Activated CD4-positive, alpha-beta T cell treated with anti-CD3 and anti-CD28 coated beads, Interleukin-10, Interleukin-2, amounts not matched to agents 100 ng/mL and 50 ng/mL, durations not matched to agents 16 hours and 8 hours (primary cell): Measurements from ENCODE around the gene CHRM4.

Source experiments
- DNase-seq: peaks from one replicate; pipeline ENCODE4 v3.0.0-alpha.2; 2020

The CHRM4 gene

DNA sequence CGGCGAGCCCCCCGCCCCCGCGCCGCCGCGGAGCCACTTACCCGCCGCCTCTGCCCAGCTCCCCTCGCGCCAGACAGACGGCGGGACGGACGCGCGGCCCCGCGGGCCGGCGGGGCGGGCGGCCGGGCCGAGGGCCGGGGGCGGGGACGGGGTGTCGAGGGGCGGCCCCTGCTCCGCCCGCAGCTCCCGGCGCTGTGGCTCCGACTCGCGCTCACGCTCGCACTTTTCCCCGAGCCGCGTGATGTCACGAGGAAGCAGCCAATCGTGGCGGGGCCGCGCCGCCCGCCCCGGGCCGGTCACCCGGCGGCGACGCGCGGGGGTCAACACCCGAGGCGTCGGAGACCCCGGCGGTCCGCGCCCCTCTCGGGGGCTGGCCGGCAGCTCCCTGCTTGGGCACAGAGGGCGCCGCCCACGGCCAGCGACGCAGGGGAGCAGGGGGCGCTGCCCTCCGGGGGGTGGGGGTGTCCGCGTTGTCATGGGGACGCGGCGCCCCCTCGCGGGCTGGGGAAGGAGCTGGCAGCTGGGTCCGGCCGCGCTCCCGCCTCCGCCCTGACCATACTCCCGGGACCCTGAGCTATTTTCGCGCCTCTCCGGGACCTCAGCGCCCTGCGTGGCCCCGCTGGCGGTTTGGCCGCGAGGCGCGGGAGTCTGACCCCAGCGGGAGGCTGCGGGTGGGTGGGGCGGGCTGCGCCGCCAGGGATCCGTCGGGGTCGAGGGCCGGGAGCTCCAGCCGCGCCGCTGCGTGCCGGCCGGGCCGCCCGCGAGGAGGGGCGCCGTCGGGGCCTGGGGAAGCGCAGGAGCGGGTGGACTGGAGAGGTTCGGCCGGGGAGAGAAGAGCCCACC, at the start of gene CHRM4:
CHRM4 (minus strand) TSS at position 199 of the 843 bp plus-strand sequence. CDS start 5,219 bp downstream, outside the sequence.
- DNase-seq: peak; percentile 37

DNA sequence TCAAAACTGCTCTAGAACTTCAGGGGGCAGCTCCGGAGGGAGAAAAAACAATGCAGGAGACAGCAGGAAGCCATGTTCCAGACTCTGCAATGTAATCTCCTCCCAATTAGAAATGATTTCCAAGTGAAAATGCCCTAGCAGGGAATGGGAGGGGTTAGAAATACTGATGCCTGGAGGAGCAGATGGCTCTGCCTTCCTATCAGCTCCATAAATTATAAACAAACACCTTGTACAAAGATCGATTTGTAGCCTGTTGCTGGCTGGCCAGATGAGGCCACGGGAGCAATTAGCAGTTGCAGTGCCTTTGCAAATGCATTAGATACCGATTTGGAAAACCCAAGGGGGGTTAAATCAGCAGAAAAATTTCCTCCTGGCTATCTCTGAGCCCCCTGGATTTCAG, 46.6 kb upstream of the CHRM4 start:
- no peak for DNase-seq

DNA sequence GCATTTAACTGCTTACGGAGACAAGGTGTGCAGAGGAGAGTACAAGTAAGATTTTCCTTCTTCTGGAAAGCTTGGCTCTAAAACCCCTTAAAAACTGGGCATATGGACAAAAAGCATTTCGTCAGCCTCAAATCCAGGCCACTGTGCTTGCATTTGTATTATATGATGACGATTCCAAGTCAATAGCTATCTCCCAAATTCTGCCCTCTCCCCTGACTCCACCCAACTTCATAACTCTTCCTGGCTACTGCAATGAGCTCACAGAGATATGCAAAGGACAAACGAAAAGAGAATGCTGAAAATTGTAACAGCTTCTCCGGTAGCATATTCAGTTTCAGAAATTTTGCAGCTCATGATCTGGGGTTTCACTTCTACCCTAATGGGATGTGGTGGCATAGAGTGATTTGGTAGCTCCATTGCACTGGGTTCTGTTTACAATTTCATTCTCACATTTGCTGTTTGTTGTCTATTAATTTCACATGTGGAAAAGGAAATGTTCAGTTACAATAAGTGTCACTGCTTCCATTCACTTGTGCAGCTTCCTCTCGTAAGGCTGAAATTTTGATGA, 45.6 kb upstream of the CHRM4 start:
- DNase-seq: no peak

DNA sequence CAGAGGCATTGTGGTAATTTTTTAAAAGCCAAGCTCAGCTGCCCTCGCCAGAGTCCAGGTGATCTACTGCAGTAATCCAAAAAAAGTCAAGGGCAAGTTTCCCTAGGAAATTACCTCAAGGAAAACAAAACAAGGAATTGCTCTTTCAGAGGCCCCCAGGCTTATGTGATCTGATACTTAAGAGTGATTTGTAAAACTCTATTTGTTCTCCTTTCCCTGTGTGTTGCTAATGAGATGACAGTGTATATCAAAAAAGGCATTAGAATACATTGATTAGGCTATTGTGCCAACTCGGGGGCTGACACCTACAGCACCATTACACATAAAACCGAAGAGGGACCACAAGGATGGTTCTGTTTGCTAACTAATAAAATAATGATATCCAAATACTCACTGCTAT, 44.5 kb upstream of the CHRM4 start:
- no peak for DNase-seq

DNA sequence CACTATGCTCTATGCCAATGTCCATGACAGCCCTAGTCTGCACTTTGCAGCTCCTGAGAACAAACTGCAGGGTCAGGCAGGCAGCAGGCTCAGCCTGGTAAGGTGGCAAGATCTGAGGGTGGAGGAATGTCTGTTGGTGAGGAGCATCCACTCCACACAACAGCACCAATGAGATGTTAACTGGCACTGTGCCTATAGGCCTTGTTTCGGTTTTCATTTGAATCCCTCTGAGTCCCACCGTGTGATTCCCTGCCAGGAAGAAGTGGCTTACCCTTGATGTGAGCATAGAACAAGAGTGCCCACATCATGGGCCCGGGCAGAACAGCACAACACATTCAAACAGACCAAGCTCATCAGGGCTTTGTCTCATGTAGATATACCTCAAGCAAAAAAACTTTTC, 44.1 kb upstream of the CHRM4 start:
- no peak for DNase-seq

DNA sequence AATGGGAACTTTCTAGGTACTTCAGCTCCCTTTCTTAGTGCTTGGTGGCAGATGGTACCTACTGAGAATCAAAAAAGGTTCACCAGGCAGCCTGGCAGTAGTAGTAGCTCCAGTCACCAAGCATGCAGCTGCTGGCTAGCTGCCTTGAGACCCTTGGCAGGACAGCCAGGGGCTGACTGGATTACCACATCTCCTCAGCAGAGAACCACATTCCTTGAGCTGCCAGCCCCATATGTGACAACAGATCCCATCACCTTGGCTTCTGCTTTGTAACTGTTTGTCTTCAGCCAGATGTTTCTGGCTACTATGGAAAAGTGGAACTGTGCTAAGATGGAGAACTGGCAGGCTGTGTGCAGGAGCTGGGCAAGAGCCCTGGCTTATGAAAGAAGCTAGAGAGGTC, 39.6 kb upstream of the CHRM4 start:
- no peak for DNase-seq

DNA sequence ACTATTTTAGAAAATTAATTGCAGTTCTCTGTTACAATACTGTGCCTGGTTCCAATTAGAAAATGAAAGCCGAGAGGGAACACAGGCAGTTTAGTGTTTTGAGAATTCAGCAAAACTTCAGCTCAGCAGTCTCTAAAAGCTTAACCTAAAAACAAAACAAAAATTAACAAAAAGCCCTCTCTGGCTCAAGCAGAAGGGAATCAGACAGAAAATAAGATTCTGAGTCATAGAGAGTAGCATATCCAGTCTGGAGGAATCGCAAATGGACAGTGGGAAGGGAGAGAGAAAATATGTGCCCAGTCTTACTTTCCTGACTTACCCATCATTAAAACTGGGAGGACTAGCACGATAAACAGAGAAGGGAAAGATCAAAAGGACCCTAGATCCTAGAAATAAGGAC, 38.1 kb upstream of the CHRM4 start:
- no peak for DNase-seq

GRCh38 chr11:46427364-46427763, 35.8 kb upstream of the CHRM4 start:
- no peak for DNase-seq

- no peak for DNase-seq
These were observed 34.8 kb upstream of the CHRM4 start for GRCh38 chr11:46426233-46426991.

DNA sequence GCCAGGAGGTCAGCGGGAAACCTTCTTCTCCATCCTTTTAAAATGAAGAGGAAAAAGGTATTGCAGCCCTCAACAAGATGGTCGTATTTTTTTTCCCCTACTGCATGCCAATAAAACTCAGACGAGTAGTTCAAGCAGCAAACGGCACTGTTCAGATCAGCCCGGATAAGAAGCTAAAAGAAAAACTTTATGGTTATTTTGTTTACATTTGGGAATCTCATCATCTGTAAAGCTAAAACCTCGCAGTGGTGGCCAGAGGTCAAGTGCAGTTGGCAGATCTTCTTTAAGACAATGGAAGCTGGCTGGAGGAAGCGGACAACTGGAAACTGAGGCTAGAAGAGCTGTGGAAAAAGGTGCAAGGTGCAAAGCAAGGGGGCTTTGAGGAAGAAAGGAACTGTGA, 31.0 kb upstream of the CHRM4 start:
- DNase-seq: no peak

GRCh38 chr11:46421257-46421880, 29.8 kb upstream of the CHRM4 start:
- DNase-seq: no peak

DNA sequence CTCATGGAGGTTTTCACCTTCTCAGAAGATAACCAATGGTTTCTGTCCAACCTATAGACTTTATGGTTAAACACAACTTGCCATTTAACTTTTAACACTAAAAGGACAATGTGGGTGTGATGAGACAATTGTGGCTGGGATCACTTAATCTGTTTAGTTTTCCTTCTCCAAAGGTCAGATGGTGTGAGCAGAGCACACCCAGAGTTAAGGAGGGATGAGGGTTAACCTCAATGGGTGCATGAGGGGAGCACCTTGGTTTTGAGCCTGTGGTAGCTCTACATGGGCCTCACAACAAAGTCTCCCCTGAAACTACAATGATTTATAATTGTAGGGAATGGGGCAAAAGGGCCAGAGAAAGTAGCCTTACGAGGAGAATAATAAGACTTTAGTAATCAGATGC, 28.9 kb upstream of the CHRM4 start:
- DNase-seq: no peak

GRCh38 chr11:46418751-46419150, 27.2 kb upstream of the CHRM4 start:
- no peak for DNase-seq

DNA sequence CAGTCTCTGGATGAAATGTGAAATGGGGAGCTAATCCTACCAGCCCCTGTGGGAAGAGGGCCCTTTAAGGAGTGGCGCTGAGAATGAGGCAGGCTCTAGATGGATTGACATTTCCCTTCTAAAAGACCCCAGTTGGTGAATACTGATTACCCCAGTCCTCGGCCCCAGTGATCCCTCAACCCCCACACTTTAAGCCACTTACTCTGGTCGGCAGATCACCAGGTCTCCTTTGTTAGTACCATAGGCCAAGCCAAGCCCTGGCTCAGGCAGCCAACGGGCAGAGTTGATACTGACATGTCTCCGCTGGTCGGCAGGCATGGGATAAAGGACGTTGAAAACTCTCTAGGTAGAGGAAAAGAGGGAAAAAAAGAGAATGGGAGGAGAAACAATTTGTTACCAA, 26.1 kb upstream of the CHRM4 start:
- no peak for DNase-seq

DNA sequence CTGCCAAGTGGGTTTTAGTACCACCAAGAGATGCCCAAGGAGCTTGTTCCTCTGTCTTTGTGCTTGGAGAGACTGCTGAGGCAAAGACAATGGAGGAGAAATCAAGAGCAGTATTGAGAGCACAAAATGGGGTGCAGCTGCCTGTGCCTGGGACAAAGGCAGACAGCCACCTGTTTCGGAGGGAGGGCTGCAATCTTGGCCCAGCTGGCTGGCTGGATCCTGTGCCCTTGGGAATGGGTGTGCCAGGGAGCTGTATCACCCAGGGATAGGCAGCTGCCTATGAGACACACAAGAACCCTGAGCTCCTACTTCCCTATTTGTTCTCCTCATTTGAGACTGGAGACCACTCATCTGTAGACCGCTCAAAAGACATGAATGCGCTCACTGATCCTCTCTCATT, 23.3 kb upstream of the CHRM4 start:
- DNase-seq: no peak

- no peak for DNase-seq
These were observed 22.9 kb upstream of the CHRM4 start for GRCh38 chr11:46414466-46414796.

GRCh38 chr11:46413760-46414465, 22.3 kb upstream of the CHRM4 start:
- no peak for DNase-seq

- no peak for DNase-seq
These were observed 18.4 kb upstream of the CHRM4 start for GRCh38 chr11:46410021-46410420.

GRCh38 chr11:46408407-46408986, 16.9 kb upstream of the CHRM4 start:
- no peak for DNase-seq

DNA sequence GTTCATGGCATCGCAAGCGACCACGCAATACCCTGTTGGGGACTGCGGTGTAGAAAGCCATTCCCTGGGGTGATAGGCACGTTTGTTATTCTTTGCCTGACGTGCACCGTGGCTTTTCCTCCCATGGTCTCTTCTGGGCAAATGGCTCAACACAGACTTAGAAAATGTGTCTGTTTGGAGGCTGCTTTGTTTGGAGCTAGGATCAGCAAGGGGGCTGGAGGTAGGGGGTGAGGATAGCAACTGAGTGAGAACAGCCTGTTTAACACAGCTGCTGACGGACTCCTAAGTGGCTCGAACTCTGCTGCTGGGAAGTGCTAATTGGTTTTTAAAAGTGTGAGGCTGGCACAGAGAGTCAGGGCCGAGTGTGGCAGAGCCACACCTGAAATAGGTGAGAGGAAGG, 16.1 kb upstream of the CHRM4 start:
- DNase-seq: no peak

DNA sequence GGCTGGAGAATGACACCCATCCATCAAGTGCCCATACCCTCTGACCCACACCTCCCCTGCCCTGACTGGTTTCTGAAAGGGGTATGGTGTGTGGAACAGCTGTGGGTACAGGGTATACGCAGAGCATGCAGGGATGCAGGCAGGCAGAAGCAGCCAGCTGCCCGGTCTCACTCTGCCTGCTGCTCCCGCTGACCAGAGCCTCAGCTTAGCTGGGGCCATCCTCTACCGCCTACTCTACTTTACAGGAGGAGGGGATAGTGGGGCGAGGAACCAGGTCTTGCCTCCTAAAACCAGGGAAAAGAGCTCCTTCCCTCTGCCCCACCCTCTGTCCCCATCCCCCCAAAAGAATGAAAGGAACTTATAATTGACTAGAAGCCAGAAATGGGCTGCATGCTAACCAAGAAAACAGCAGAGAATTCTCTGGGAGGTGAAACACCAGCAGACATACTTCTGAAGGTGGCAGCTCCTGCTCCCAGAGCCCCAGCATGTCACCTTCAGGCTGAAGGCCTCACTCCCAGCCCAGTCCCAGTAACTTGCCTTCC, 13.0 kb upstream of the CHRM4 start:
- no peak for DNase-seq
